Stimulated activated naive B cell treated with anti-CD40 and anti-IgM and Interleukin-4, amounts not matched to agents 10 μg/mL and 1 μg/mL and 100 μg/mL, for 72 hours (primary cell): ENCODE results near the gene JAK1.
"Not testable (repeated sequence)": the region's sequence is repeated elsewhere in the genome, so short reads cannot be mapped to it uniquely, and the experiment has no call there.

Experiments used
- ATAC-seq, 2 donors: fragments of 150-1000 bp; cut with Tn5 transposase; replicated peaks; 2 replicates each; pipeline ENCODE4 v1.10.0; 2021; ENCODE audit warnings: moderate library complexity in 1 of 2
- DNase-seq: peaks from one replicate; pipeline ENCODE4 v3.0.0; 2021
- H3K27ac Mint-ChIP-seq: one replicate; pipeline ENCODE4 v1.8.0; 2022; ENCODE audit warnings: mild to moderate bottlenecking, mixed read lengths
- H3K27me3 Mint-ChIP-seq, 2 donors: one replicate each; pipeline ENCODE4 v1.8.0; 2022; ENCODE audit warnings: mixed read lengths in 2 of 2
- H3K36me3 Mint-ChIP-seq, 2 donors: one replicate each; pipeline ENCODE4 v1.8.0; 2022; ENCODE audit warnings: mixed read lengths in 2 of 2, mild to moderate bottlenecking in 1 of 2
- H3K4me1 Mint-ChIP-seq, 2 donors: one replicate each; pipeline ENCODE4 v1.8.0; 2022; ENCODE audit warnings: mixed read lengths in 2 of 2, mild to moderate bottlenecking in 1 of 2
- H3K4me3 Mint-ChIP-seq, 2 donors: one replicate each; pipeline ENCODE4 v1.8.0; 2022; ENCODE audit warnings: mild to moderate bottlenecking in 2 of 2, mixed read lengths in 2 of 2, moderate library complexity in 1 of 2
- H3K9me3 Mint-ChIP-seq, 2 donors: one replicate each; pipeline ENCODE4 v1.8.0; 2022; ENCODE audit warnings: mixed read lengths in 2 of 2, mild to moderate bottlenecking in 1 of 2

Gene JAK1

GRCh38 chr1:64820572-64820971, 145.8 kb downstream of the JAK1 start:
- not testable (repeated sequence) for H3K9me3 Mint-ChIP-seq, H3K36me3 Mint-ChIP-seq, H3K27me3 Mint-ChIP-seq, DNase-seq, H3K27ac Mint-ChIP-seq, ATAC-seq, H3K4me3 Mint-ChIP-seq, H3K4me1 Mint-ChIP-seq

DNA sequence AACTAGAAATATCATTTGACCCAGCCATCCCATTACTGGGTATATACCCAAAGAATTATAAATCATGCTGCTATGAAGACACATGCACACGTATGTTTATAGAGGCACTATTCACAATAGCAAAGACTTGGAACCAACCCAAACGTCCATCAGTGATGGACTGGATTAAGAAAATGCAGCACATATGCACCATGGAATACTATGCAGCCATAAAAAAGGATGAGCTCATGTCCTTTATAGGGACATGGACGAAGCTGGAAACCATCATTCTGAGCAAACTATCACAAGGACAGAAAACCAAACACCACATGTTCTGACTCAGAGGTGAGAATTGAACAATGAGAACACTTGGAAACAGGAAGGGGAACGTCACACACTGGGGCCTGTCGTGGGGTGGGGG, 149.0 kb downstream of the JAK1 start:
- not testable (repeated sequence) for H3K27ac Mint-ChIP-seq, ATAC-seq, H3K36me3 Mint-ChIP-seq, H3K4me1 Mint-ChIP-seq, DNase-seq, H3K27me3 Mint-ChIP-seq, H3K9me3 Mint-ChIP-seq, H3K4me3 Mint-ChIP-seq

GRCh38 chr1:64814427-64814826, 151.9 kb downstream of the JAK1 start:
- Mint-ChIP-seq H3K27ac (no peak overlapping the region), H3K4me1 (no peaks in the 10 kb centered on the region), H3K4me3 (no peak overlapping the region), H3K27me3 (no peaks in the 10 kb centered on the region), H3K36me3 (no peaks in the 10 kb centered on the region), H3K9me3 (peaks cover 0 to 3% of the 10 kb centered on the region in 2 donors)
- DNase-seq (no peak), ATAC-seq (no peak)

DNA sequence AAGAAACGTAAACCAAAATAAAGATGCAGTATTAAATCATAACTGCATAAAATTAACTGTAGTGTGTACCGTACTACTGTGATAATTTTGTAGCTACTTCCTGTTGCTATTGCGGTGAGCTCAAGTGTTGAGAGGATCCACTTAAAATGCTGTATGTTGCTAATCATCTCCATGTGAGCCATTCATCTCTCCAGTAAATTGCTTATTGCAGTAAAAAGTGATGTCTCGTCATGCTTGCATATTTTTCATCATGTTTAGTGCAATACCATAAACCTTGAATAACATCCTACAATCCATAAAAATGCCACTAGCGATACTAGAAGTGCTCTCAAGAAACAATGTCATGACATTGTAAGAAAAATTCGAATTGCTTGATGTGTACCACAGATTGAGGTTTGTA, 155.2 kb downstream of the JAK1 start:
- Mint-ChIP-seq H3K36me3 (no peaks in the 10 kb centered on the region), H3K4me3 (no peak overlapping the region), H3K4me1 (no peaks in the 10 kb centered on the region), H3K27ac (no peak overlapping the region), H3K9me3 (no peaks in the 10 kb centered on the region), H3K27me3 (no peaks in the 10 kb centered on the region)
- DNase-seq, result no peak
- no peak for ATAC-seq

GRCh38 chr1:64810001-64810400, 156.3 kb downstream of the JAK1 start:
- H3K36me3 Mint-ChIP-seq, result no peaks in the 10 kb centered on the region
- ATAC-seq (no peak), DNase-seq (no peak)
- H3K4me3 Mint-ChIP-seq, result no peak overlapping the region
- no peaks in the 10 kb centered on the region for H3K4me1 Mint-ChIP-seq
- H3K27ac Mint-ChIP-seq, result no peak overlapping the region
- H3K27me3 Mint-ChIP-seq, result no peaks in the 10 kb centered on the region
- no peaks in the 10 kb centered on the region for H3K9me3 Mint-ChIP-seq

- no peak overlapping the region for H3K27ac Mint-ChIP-seq
- no peaks in the 10 kb centered on the region for H3K4me1 Mint-ChIP-seq
- no peaks in the 10 kb centered on the region for H3K36me3 Mint-ChIP-seq
- H3K9me3 Mint-ChIP-seq, result no peaks in the 10 kb centered on the region
- DNase-seq, result no peak
- H3K27me3 Mint-ChIP-seq, result no peaks in the 10 kb centered on the region
- no peak overlapping the region for H3K4me3 Mint-ChIP-seq
- no peak for ATAC-seq
Observed at GRCh38 chr1:64809309-64809708, 157.0 kb downstream of the JAK1 start.

DNA sequence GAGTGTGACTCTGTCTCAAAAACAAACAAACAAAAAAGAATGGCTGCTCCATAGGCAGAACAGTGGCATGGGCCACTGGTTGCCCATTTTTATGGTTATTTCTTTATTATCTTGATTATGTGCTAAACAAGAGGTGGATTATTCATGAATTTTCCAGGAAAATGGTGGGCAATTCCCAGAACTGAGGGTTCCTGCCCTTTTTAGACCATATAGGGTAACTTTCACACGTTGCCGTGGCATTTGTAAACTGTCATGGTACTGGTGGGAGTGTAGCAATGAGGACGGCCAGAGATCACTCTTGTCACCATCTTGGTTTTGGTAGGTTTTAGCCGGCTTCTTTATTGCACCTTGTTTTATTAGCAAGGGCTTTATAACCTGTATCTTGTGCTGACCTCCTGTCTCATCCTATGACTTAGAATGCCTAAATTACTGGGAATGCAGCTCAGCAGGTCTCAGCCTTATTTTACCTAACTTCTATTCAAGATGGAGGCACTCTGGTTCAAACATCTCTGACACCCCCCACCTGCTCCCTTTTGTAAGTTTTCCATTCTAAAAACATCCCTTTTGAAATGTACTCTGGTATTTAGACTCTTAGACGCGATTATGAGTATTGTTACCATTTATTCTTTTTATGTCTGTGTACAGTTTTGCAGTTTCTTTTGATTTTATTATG, 164.4 kb downstream of the JAK1 start:
- Mint-ChIP-seq H3K27me3 (no peaks in the 10 kb centered on the region), H3K4me3 (no peak overlapping the region), H3K36me3 (no peaks in the 10 kb centered on the region), H3K27ac (no peak overlapping the region), H3K4me1 (no peaks in the 10 kb centered on the region), H3K9me3 (no peaks in the 10 kb centered on the region)
- ATAC-seq, result no peak
- no peak for DNase-seq

GRCh38 chr1:64798872-64799271, 167.5 kb downstream of the JAK1 start:
- H3K9me3 Mint-ChIP-seq, result no peaks in the 10 kb centered on the region
- H3K27me3 Mint-ChIP-seq, result no peaks in the 10 kb centered on the region
- H3K27ac Mint-ChIP-seq, result no peak overlapping the region
- DNase-seq, result no peak
- no peaks in the 10 kb centered on the region for H3K36me3 Mint-ChIP-seq
- no peak overlapping the region for H3K4me3 Mint-ChIP-seq
- no peaks in the 10 kb centered on the region for H3K4me1 Mint-ChIP-seq
- ATAC-seq, result no peak

GRCh38 chr1:64790832-64791487, 175.4 kb downstream of the JAK1 start:
- ATAC-seq, result no peak
- DNase-seq, result no peak
- peaks cover 3 to 4% of the 10 kb centered on the region in 2 donors for H3K36me3 Mint-ChIP-seq
- H3K4me1 Mint-ChIP-seq, result peaks cover 0 to 4% of the 10 kb centered on the region in 2 donors
- H3K9me3 Mint-ChIP-seq, result peaks cover 9 to 10% of the 10 kb centered on the region in 2 donors
- no peaks in the 10 kb centered on the region for H3K27me3 Mint-ChIP-seq
- no peak overlapping the region for H3K27ac Mint-ChIP-seq
- H3K4me3 Mint-ChIP-seq, result no peak overlapping the region
